CD14-positive monocyte (primary cell): ENCODE results near the gene COL25A1. TPM values are rescaled to one million over a fixed set of nuclear protein-coding genes. Genes with fewer than 3 reads are reported as not detected.

Experiments
- DNase-seq, 3 donors: peaks; one replicate each; pipeline ENCODE4 v3.0.0-alpha.2; 2011 to 2022
- H2AFZ ChIP-seq: 2 replicates; pipeline ENCODE4 v1.6.0; 2012; ENCODE audit warnings: mild to moderate bottlenecking, low read depth, low read length, inconsistent platforms; ENCODE audit not compliant: insufficient read depth, poor library complexity, severe bottlenecking
- H3K27ac ChIP-seq, 2 donors: 1 replicate in 1 of 2; 2 replicates in 1 of 2; pipeline ENCODE4 v1.5.1; 2012 to 2013; ENCODE audit warnings: low read length in 2 of 2, control low read depth in 1 of 2, inconsistent platforms in 1 of 2, low read depth in 1 of 2, mild to moderate bottlenecking in 1 of 2
- H3K27me3 ChIP-seq, 2 donors: one replicate each; pipeline versions ENCODE4 v1.6.0 to v1.6.1; 2011 to 2013; ENCODE audit warnings: low read length in 2 of 2; ENCODE audit not compliant: control insufficient read depth in 2 of 2, insufficient read depth in 2 of 2
- H3K36me3 ChIP-seq, 2 donors: replicated peaks in 1 of 2; 1 replicate in 1 of 2; 2 replicates in 1 of 2; pipeline versions ENCODE4 v1.5.1 to v1.6.1; 2012 to 2013; ENCODE audit warnings: low read length in 2 of 2, control low read depth in 1 of 2, inconsistent platforms in 1 of 2, mild to moderate bottlenecking in 1 of 2; ENCODE audit not compliant: insufficient read depth in 2 of 2, control insufficient read depth in 1 of 2
- H3K4me1 ChIP-seq, 2 donors: 1 replicate in 1 of 2; 2 replicates in 1 of 2; pipeline versions ENCODE4 v1.5.1 to v1.6.1; 2012 to 2013; ENCODE audit warnings: low read length in 2 of 2, control low read depth in 1 of 2, inconsistent platforms in 1 of 2, mild to moderate bottlenecking in 1 of 2, moderate library complexity in 1 of 2; ENCODE audit not compliant: insufficient read depth in 2 of 2, control insufficient read depth in 1 of 2
- H3K4me2 ChIP-seq: replicated peaks from 2 replicates; pipeline ENCODE3; 2012; ENCODE audit warnings: low read length, moderate library complexity, mild to moderate bottlenecking; ENCODE audit not compliant: poor library complexity, severe bottlenecking; ENCODE audit errors: extremely low read depth
- H3K4me3 ChIP-seq, 3 experiments: fragments of 200-600 bp in 1 of 3; sonication (generic) in 1 of 3; replicated peaks in 1 of 3; 1 replicate in 2 of 3; 2 replicates in 1 of 3; pipeline ENCODE4 v1.5.1; 2011 to 2013; ENCODE audit warnings: low read length in 3 of 3, mild to moderate bottlenecking in 3 of 3, control low read depth in 2 of 3, low read depth in 2 of 3, inconsistent platforms in 1 of 3, moderate library complexity in 1 of 3
- H3K79me2 ChIP-seq: 2 replicates; pipeline ENCODE4 v1.6.0; 2012; ENCODE audit warnings: mild to moderate bottlenecking, control low read depth, inconsistent platforms, low read length, moderate library complexity; ENCODE audit not compliant: insufficient read depth
- H3K9ac ChIP-seq: 2 replicates; pipeline ENCODE4 v1.6.0; 2017; ENCODE audit warnings: low read length, mild to moderate bottlenecking; ENCODE audit not compliant: insufficient read depth, poor library complexity, severe bottlenecking
- H3K9me3 ChIP-seq, 2 donors: replicated peaks in 1 of 2; 1 replicate in 1 of 2; 2 replicates in 1 of 2; pipeline versions ENCODE4 v1.5.1 to v1.6.1; 2012 to 2013; ENCODE audit warnings: low read length in 2 of 2, control low read depth in 1 of 2; ENCODE audit not compliant: control insufficient read depth in 1 of 2, insufficient read depth in 1 of 2
- H4K20me1 ChIP-seq: 2 replicates; pipeline ENCODE4 v1.6.0; 2012; ENCODE audit warnings: mild to moderate bottlenecking, low read length, control low read depth, moderate library complexity; ENCODE audit not compliant: insufficient read depth
- H3K27ac Mint-ChIP-seq, 7 donors: one replicate each; pipeline ENCODE4 v1.8.0; 2020; ENCODE audit warnings: mild to moderate bottlenecking in 7 of 7, mixed read lengths in 7 of 7, moderate library complexity in 6 of 7, inconsistent platforms in 2 of 7
- H3K27me3 Mint-ChIP-seq, 3 donors: one replicate each; pipeline ENCODE4 v1.8.0; 2021 to 2022; ENCODE audit warnings: low read depth in 3 of 3, mild to moderate bottlenecking in 3 of 3, mixed read lengths in 3 of 3, moderate library complexity in 3 of 3, inconsistent platforms in 1 of 3
- H3K36me3 Mint-ChIP-seq, 2 donors: one replicate each; pipeline ENCODE4 v1.8.0; 2020; ENCODE audit warnings: mixed read lengths in 2 of 2, inconsistent platforms in 1 of 2, mild to moderate bottlenecking in 1 of 2
- H3K4me1 Mint-ChIP-seq: one replicate; pipeline ENCODE4 v1.8.0; 2020; ENCODE audit warnings: mild to moderate bottlenecking, mixed read lengths
- H3K4me3 Mint-ChIP-seq, 2 donors: one replicate each; pipeline ENCODE4 v1.8.0; 2020; ENCODE audit warnings: mild to moderate bottlenecking in 2 of 2, mixed read lengths in 2 of 2, moderate library complexity in 1 of 2
- H3K9me3 Mint-ChIP-seq, 7 donors: one replicate each; pipeline ENCODE4 v1.8.0; 2020 to 2022; ENCODE audit warnings: mixed read lengths in 7 of 7, mild to moderate bottlenecking in 6 of 7, moderate library complexity in 6 of 7, inconsistent platforms in 2 of 7
- WGBS: methylation state at CpG from one replicate; pipeline ENCODE4 v1.1.5; 2013; ENCODE audit warnings: missing lambda C conversion rate; ENCODE audit not compliant: insufficient coverage; 5-methylcytosine and 5-hydroxymethylcytosine counted together
- intact Hi-C, 2 donors: fragments of 100-400 bp; cut with micrococcal nuclease; formaldehyde crosslinking; loops; one replicate each; pipeline versions ENCODE4 v1.15.0 to v1.15.1; 2023
- polyA plus RNA-seq, 3 donors: library from polyadenylated mRNA; depleted of rRNA in 1 of 3; unstranded in 2 of 3; stranded (reverse) in 1 of 3; fragments of 300-500 nt in 2 of 3; fragments of >200 nt in 1 of 3; fragmentation: Illumina TruSeq in 2 of 3; gene quantifications; 1 replicate in 2 of 3; 2 replicates in 1 of 3; pipeline ENCODE4 v1.2.3, GENCODE V29; 2012 to 2021
- TF ChIP-seq, protein P1 (sequence below): fragments of 200-600 bp; IDR thresholded peaks from one replicate; pipeline ENCODE4 v1.8.0; 2022; ENCODE audit warnings: antibody characterized with exemption, mild to moderate bottlenecking

The COL25A1 gene
- polyA plus RNA-seq, 3 donors: not detected

DNA sequence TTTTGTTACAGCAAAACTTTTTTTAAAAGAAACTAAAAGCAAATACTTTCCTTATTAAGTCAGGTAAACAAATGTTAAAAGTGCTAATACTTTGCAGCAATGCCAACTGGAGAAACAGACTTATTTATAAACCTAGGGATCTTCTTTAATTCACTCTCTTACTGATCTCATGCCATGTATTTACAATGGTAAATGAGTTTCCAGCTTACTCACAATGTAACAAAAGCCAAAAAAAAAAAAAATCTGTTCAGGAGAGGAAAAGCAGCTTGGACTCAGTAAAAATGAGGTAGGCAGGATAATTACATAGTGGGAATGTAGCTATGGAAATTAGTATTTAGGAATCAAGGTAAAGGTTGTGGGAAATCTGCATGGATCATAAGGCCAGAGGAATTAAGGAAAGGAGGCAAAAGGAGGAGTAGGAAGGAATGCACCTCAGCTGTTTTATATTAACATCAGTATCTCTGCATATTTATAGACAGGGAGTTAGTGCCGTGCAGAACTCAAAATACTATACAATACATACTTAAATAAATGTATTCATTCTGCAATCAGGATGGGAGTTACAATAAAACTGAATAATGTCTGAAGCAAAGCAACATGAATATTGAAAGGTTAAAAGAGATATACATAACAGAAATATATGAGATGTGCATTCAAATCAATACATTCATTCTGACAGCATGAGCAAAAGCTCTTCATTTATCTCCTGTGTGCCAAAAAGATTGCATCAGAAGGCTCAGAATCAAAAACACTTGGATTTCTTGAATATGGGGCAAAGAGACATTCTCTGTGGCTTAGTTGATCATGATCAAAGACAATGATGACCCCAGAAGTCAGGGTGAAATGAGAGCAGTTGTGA, 481.7 kb downstream of the COL25A1 start:
- no peaks in the 10 kb centered on the region for H4K20me1 ChIP-seq
- no peak overlapping the region for H3K4me3 ChIP-seq
- H3K27ac Mint-ChIP-seq: no peak overlapping the region
- intact Hi-C loops: no loop called here
- no peaks in the 10 kb centered on the region for H3K9me3 Mint-ChIP-seq
- DNase-seq: no peak
- no peaks in the 10 kb centered on the region for H3K9me3 ChIP-seq
- H3K27ac ChIP-seq: no peak overlapping the region
- no peaks in the 10 kb centered on the region for H3K79me2 ChIP-seq
- H3K36me3 ChIP-seq: no peaks in the 10 kb centered on the region
- H2AFZ ChIP-seq: no peak overlapping the region
- peaks cover 0 to 5% (median 2%) of the 10 kb centered on the region in 3 donors for H3K27me3 Mint-ChIP-seq
- no peak overlapping the region for H3K4me2 ChIP-seq
- no peaks in the 10 kb centered on the region for H3K4me1 ChIP-seq
- no CpG with 5 or more reads among the region's 1 CpG for WGBS
- no peak overlapping the region for H3K9ac ChIP-seq
- H3K36me3 Mint-ChIP-seq: no peaks in the 10 kb centered on the region
- H3K4me3 Mint-ChIP-seq: no peak overlapping the region
- TF ChIP-seq, protein P1, sequence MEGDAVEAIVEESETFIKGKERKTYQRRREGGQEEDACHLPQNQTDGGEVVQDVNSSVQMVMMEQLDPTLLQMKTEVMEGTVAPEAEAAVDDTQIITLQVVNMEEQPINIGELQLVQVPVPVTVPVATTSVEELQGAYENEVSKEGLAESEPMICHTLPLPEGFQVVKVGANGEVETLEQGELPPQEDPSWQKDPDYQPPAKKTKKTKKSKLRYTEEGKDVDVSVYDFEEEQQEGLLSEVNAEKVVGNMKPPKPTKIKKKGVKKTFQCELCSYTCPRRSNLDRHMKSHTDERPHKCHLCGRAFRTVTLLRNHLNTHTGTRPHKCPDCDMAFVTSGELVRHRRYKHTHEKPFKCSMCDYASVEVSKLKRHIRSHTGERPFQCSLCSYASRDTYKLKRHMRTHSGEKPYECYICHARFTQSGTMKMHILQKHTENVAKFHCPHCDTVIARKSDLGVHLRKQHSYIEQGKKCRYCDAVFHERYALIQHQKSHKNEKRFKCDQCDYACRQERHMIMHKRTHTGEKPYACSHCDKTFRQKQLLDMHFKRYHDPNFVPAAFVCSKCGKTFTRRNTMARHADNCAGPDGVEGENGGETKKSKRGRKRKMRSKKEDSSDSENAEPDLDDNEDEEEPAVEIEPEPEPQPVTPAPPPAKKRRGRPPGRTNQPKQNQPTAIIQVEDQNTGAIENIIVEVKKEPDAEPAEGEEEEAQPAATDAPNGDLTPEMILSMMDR: no peak
- peaks cover 0 to 2% of the 10 kb centered on the region in 2 donors for H3K27me3 ChIP-seq
- no peaks in the 10 kb centered on the region for H3K4me1 Mint-ChIP-seq

DNA sequence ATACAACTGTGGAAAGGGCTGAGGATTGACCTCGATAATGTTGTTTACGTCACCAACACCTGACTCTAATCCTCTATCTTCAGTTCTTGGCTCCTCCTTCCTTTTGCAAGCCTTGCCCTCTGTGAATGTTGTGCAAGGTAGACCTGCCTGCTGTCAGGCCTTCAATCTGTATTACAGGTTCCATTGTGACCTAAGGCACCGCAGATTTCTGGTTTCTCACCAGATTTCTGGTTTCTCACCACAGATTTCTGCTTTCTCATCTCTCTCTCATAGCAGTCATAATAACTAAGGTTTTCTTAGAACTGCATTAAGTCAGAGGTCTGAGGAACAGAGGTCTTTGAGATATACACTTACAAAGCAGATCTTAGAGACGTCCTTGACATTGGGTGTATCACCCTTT, 488.1 kb downstream of the COL25A1 start:
- H3K4me2 ChIP-seq: no peak overlapping the region
- peaks cover 0 to 4% (median 4%) of the 10 kb centered on the region in 3 donors for H3K27me3 Mint-ChIP-seq
- no peaks in the 10 kb centered on the region for H3K36me3 ChIP-seq
- no peaks in the 10 kb centered on the region for H3K9me3 ChIP-seq
- H3K9ac ChIP-seq: no peak overlapping the region
- H3K27ac ChIP-seq: no peak overlapping the region
- H3K4me3 Mint-ChIP-seq: no peak overlapping the region
- no CpG with 5 or more reads among the region's 4 CpGs for WGBS
- no peaks in the 10 kb centered on the region for H3K9me3 Mint-ChIP-seq
- no peaks in the 10 kb centered on the region for H3K4me1 ChIP-seq
- no peaks in the 10 kb centered on the region for H3K79me2 ChIP-seq
- no peaks in the 10 kb centered on the region for H3K4me1 Mint-ChIP-seq
- H3K4me3 ChIP-seq: no peak overlapping the region
- no peak overlapping the region for H3K27ac Mint-ChIP-seq
- H2AFZ ChIP-seq: no peak overlapping the region
- intact Hi-C loops: no loop called here
- DNase-seq: no peak
- H3K27me3 ChIP-seq: peaks cover 2 to 9% of the 10 kb centered on the region in 2 donors
- no peaks in the 10 kb centered on the region for H4K20me1 ChIP-seq
- H3K36me3 Mint-ChIP-seq: no peaks in the 10 kb centered on the region
- TF ChIP-seq, protein P1: no peak
